ENCODE measurements around the gene RPE.

Gene RPE

DNA sequence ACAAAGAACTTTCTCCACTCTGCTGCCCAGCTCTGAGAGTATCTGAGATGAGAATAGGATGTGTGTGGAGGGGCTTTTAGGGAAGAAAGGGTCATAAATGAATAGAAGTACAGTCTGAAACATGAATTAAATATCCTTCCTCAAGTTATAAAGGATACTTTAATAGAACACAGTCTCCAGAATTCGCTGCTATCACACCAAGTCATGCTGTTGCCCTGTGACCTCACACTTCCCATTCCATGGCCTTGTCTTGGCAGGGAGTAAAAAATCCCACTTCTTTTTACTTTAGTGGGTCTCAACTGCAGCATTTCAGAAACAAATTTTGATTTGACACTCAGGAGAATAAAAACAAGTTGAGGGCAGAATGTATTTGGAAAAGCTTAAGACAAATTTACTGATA is 3.8 kb upstream of the RPE start:
- TF ChIP-seq, protein P1, sequence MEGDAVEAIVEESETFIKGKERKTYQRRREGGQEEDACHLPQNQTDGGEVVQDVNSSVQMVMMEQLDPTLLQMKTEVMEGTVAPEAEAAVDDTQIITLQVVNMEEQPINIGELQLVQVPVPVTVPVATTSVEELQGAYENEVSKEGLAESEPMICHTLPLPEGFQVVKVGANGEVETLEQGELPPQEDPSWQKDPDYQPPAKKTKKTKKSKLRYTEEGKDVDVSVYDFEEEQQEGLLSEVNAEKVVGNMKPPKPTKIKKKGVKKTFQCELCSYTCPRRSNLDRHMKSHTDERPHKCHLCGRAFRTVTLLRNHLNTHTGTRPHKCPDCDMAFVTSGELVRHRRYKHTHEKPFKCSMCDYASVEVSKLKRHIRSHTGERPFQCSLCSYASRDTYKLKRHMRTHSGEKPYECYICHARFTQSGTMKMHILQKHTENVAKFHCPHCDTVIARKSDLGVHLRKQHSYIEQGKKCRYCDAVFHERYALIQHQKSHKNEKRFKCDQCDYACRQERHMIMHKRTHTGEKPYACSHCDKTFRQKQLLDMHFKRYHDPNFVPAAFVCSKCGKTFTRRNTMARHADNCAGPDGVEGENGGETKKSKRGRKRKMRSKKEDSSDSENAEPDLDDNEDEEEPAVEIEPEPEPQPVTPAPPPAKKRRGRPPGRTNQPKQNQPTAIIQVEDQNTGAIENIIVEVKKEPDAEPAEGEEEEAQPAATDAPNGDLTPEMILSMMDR (IDR thresholded peaks at IDR 0.05; ENCODE audit: control insufficient read depth, extremely low read depth, insufficient read depth) = no peak
- no peak overlapping the region for H3K4me3 ChIP-seq (ENCODE audit: low read depth, low read length)
- DNase-seq (ENCODE audit: low read depth) = no peak

DNA sequence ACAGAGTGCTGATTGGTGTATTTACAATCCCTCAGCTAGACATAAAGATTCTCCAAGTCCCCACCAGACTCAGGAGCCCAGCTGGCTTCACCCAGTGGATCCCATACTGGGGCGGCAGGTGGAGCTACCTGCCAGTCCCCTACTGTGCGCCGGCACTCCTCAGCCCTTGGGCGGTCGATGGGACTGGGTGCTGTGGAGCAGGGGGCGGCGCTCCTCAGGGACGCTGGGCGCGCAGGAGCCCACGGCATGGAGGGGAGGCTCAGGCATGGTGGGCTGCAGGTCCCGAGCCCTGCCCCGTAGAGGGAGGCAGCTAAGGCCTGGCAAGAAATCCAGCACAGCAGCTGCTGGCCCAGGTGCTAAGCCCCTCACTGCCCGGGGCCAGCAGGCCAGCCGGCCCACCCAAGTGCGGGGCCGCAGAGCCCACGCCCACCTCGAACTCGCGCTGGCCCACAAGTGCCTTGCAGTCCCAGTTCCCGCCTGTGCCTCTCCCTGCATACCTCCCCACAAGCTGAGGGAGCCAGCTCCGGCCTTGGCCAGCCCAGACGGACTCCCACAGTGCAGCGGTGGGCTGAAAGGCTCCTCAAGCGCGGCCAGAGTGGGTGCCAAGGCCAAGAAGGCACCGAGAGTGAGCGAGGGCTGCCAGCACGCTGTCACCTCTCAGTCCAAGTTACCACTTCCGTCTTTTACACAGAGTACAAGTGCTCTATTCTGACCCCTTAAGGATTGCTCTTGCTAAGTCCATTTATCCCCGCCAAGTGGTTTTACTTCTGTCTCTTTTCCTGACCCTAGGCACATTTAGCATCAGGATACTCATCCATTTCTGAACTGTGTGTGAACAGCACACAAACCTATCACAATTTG is 1.7 kb upstream of the RPE start:
- TF ChIP-seq, protein P1 (IDR thresholded peaks at IDR 0.05; ENCODE audit: control insufficient read depth, extremely low read depth, insufficient read depth) = no peak
- no peak overlapping the region for H3K4me3 ChIP-seq (ENCODE audit: low read depth, low read length)
- DNase-seq (ENCODE audit: low read depth) = no peak

- peak overlapping the region; percentile 98 for H3K4me3 ChIP-seq (ENCODE audit: low read depth, low read length)
- TF ChIP-seq, protein P1 (IDR thresholded peaks at IDR 0.05; ENCODE audit: control insufficient read depth, extremely low read depth, insufficient read depth) = no peak
- DNase-seq (ENCODE audit: low read depth) = no peak
Measured at GRCh38 chr2:210003359-210003758, 921 bp downstream of the RPE start.

- no peak overlapping the region for H3K4me3 ChIP-seq (ENCODE audit: low read depth, low read length)
- DNase-seq (ENCODE audit: low read depth) = no peak
- TF ChIP-seq, protein P1 (IDR thresholded peaks at IDR 0.05; ENCODE audit: control insufficient read depth, extremely low read depth, insufficient read depth) = no peak
Measured at GRCh38 chr2:210004881-210005280, 2.4 kb downstream of the RPE start.

DNA sequence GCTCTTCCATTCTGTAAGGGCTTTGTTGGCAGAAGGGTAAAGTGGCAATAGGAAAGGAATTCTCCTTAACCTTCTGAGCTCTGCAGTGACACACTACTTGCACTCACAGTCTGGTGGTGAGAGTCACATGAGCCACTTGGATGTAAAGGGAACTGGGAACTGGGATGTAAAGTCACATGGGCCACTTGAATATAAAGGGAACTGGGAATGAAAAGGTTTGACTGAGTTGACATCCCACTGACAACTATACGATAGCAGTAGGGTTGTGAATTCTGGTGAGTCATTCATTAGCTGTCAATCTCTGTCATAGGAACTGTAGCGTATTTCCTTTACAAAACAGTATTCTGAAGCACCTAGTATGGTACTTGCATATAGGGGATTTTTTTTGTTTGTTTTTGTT is 5.5 kb downstream of the RPE start:
- no peak for DNase-seq (ENCODE audit: low read depth)
- TF ChIP-seq, protein P1 (IDR thresholded peaks at IDR 0.05; ENCODE audit: control insufficient read depth, extremely low read depth, insufficient read depth) = no peak
- H3K4me3 ChIP-seq (ENCODE audit: low read depth, low read length) = no peak overlapping the region

- TF ChIP-seq, protein P1 (IDR thresholded peaks at IDR 0.05; ENCODE audit: control insufficient read depth, extremely low read depth, insufficient read depth) = no peak
- no peak overlapping the region for H3K4me3 ChIP-seq (ENCODE audit: low read depth, low read length)
- DNase-seq (ENCODE audit: low read depth) = no peak
Measured at GRCh38 chr2:210009126-210009525, 6.7 kb downstream of the RPE start.

DNA sequence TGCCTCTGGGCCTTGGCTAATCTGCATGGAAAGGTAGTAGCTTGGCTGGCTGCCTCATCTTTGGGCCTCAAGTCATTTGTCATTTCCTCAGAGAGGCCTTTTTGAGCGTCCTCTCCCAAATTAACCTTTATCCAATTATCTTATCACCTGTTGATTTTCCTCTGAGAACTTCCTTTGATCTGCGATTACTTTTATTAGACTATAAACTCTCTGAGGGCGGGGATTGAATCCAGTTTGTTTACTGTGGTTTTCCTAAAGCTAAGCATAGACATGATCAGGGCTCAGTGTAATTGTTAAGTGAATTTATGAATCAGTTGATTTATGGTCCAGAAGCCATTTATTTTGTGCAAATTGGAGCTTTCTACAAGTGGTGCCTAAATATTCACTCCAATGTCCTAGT is 7.5 kb downstream of the RPE start:
- no peak overlapping the region for H3K4me3 ChIP-seq (ENCODE audit: low read depth, low read length)
- no peak for DNase-seq (ENCODE audit: low read depth)
- TF ChIP-seq, protein P1 (IDR thresholded peaks at IDR 0.05; ENCODE audit: control insufficient read depth, extremely low read depth, insufficient read depth) = no peak

Measured in LNCaP clone FGC (cell line).